Heart left ventricle (tissue), 16 donors: ENCODE data around the gene TYROBP. TPM values are rescaled to one million over a fixed set of nuclear protein-coding genes. Genes with fewer than 3 reads are reported as not detected.
"Not testable (repeated sequence)": the region's sequence is repeated elsewhere in the genome, so short reads cannot be mapped to it uniquely, and the experiment has no call there.

ENCODE experiments used
- ATAC-seq, 4 donors: fragments of 200-7000 bp; cut with Tn5 transposase; one replicate each; pipeline ENCODE4 v1.9.1; 2020 to 2022; ENCODE audit warnings: moderate library complexity in 4 of 4, mild to moderate bottlenecking in 3 of 4, moderate number of reproducible peaks in 1 of 4
- DNase-seq, 5 donors: peaks; one replicate each; pipeline ENCODE4 v3.0.0-alpha.2; 2020
- H3K27ac ChIP-seq, 12 donors: fragments of 200-600 bp; sonication (generic) in 4 of 12; one replicate each; pipeline versions ENCODE4 v1.5.0 to v1.8.0; 2016 to 2022; ENCODE audit warnings: mild to moderate bottlenecking in 2 of 12
- H3K27me3 ChIP-seq, 9 donors: fragments of 200-600 bp; sonication (generic) in 2 of 9; one replicate each; pipeline versions ENCODE4 v1.5.1 to v1.8.0; 2016 to 2022; ENCODE audit warnings: mild to moderate bottlenecking in 3 of 9
- H3K36me3 ChIP-seq, 9 donors: fragments of 200-600 bp; sonication (generic) in 2 of 9; one replicate each; pipeline versions ENCODE4 v1.5.0 to v1.8.0; 2018 to 2022; ENCODE audit warnings: mild to moderate bottlenecking in 2 of 9
- H3K4me1 ChIP-seq, 12 donors: fragments of 200-600 bp; sonication (generic) in 4 of 12; one replicate each; pipeline versions ENCODE4 v1.5.0 to v1.8.0; 2016 to 2022; ENCODE audit warnings: mild to moderate bottlenecking in 3 of 12
- H3K4me3 ChIP-seq, 12 donors: fragments of 200-600 bp; sonication (generic) in 4 of 12; one replicate each; pipeline versions ENCODE4 v1.5.0 to v1.8.0; 2017 to 2022; ENCODE audit warnings: mild to moderate bottlenecking in 9 of 12, moderate library complexity in 4 of 12
- H3K9me3 ChIP-seq, 12 donors: fragments of 200-600 bp; sonication (generic) in 4 of 12; one replicate each; pipeline versions ENCODE4 v1.5.0 to v1.8.0; 2016 to 2022; ENCODE audit warnings: mild to moderate bottlenecking in 1 of 12
- POLR2A ChIP-seq, 2 donors: fragments of 450-650 bp; IDR thresholded peaks; one replicate each; pipeline ENCODE4 v1.6.1; 2017; ENCODE audit warnings: antibody characterized with exemption in 2 of 2, mild to moderate bottlenecking in 2 of 2, moderate library complexity in 2 of 2
- WGBS, 4 donors: extraction: QIAGEN DNeasy Blood & Tissue Kit in 2 of 4; methylation state at CpG; one replicate each; pipeline versions ENCODE4 v1.1.5 to v1.1.7; 2013 to 2018; 5-methylcytosine and 5-hydroxymethylcytosine counted together
- intact Hi-C, 10 donors: fragments of 100-400 bp; cut with DNase I; formaldehyde crosslinking; loops; one replicate each; pipeline versions ENCODE4 v1.11.1 to v1.14.2; 2022
- polyA plus RNA-seq, 2 donors: library from polyadenylated mRNA; stranded (reverse); fragments of 200-250 nt; gene quantifications; one replicate each; pipeline ENCODE4 v1.2.3, GENCODE V29; 2013
- total RNA-seq, 9 donors: library from RNA; depleted of rRNA in 2 of 9; stranded (reverse); fragments of >200 nt in 2 of 9; fragmentation: NEBNext Ultra II Directional in 3 of 9; extraction: Animal tissue kit (Norgen Biotek cat#: 25700) in 3 of 9; gene quantifications; one replicate each; pipeline versions ENCODE4 v1.1.0 to v1.2.4, GENCODE V29; 2016 to 2023
- TF ChIP-seq, protein P1 (sequence below), 12 donors: fragments of 200-600 bp; sonication (generic) in 4 of 12; IDR thresholded peaks; one replicate each; pipeline versions ENCODE4 v1.5.0 to v1.8.0; 2018 to 2022; ENCODE audit warnings: antibody characterized with exemption in 12 of 12, mild to moderate bottlenecking in 5 of 12
- donor health status: ischemic (EF 13 %, LVEDD 7.1; RV severe dilation, severe dysfunction).
- donor health status: healthy with polysubstance abuse.
- donor health status: DM: no; HTN: yes; CAD: no.
- donor health status: DM: no; HTN: no; CAD: no.
- donor health status: ischemic (EF 25% LVEDD 6.9; RV normal size, moderate dysfunction).
- donor health status: ischemic (EF 25% LVEDD 5.7; RV mildly dilated, moderate dysfunction).
- donor health status: healthy.
- donor health status: DM: yes; HTN: yes; CAD: no.
- donor health status: ischemic (EF 35%, LVEDD 5.7; RV mildly dilated, moderate dysfunction).
- donor health status: nonischemic (EF 11% LVEDD 7.7; RV severe dilation, severe dysfunction).
- donor health status: DM: yes; HTN: yes; CAD: no.
- donor health status: PGD.
- donor health status: ischemic (EF 29% LVEDD 5.4; RV normal size, mild dysfunction).
- donor health status: nonischemic (EF 23%, LVEDD 6.1; RV moderate dilation, normal function).

The TYROBP gene
- total and polyA plus RNA-seq, 11 donors = 12.6 to 237 (median 19.4) TPM

DNA sequence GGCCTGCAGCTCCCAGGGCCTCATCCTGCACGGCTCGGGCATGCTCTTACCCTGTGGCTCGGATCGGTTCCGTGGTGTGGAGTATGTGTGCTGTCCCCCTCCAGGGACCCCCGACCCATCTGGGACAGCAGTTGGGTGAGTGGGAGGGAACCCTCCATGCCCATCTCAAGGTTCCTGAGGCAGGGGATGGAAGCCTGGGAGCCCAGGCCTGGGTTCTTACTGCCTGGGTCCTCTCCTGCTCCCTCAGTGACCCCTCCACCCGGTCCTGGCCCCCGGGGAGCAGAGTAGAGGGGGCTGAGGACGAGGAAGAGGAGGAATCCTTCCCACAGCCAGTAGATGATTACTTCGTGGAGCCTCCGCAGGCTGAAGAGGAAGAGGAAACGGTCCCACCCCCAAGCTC is 36.5 kb downstream of the TYROBP start:
- Histone ChIP-seq H3K4me1 (peaks cover 0 to 26% (median 18%) of the 10 kb centered on the region in 12 donors), H3K9me3 (no peaks in the 10 kb centered on the region), H3K27me3 (peaks cover 0 to 22% (median 0%) of the 10 kb centered on the region in 9 donors), H3K36me3 (no peaks in the 10 kb centered on the region), H3K27ac (no peak overlapping the region), H3K4me3 (no peak overlapping the region)
- TF ChIP-seq, protein P1, sequence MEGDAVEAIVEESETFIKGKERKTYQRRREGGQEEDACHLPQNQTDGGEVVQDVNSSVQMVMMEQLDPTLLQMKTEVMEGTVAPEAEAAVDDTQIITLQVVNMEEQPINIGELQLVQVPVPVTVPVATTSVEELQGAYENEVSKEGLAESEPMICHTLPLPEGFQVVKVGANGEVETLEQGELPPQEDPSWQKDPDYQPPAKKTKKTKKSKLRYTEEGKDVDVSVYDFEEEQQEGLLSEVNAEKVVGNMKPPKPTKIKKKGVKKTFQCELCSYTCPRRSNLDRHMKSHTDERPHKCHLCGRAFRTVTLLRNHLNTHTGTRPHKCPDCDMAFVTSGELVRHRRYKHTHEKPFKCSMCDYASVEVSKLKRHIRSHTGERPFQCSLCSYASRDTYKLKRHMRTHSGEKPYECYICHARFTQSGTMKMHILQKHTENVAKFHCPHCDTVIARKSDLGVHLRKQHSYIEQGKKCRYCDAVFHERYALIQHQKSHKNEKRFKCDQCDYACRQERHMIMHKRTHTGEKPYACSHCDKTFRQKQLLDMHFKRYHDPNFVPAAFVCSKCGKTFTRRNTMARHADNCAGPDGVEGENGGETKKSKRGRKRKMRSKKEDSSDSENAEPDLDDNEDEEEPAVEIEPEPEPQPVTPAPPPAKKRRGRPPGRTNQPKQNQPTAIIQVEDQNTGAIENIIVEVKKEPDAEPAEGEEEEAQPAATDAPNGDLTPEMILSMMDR (IDR thresholded peaks at IDR 0.05) = no peak
- TF ChIP-seq POLR2A (IDR thresholded peaks at IDR 0.05) = no peak
- no peak for ATAC-seq
- WGBS, 4 donors = 79 to 88% (median 85%) methylated on average over 12 of the region's 12 CpGs
- intact Hi-C loops = loop anchor here in 1 of 10 donors (10.0 kb wide), 1 partner anchor 87 kb away; no protein-coding TSS in a partner anchor
- DNase-seq = no peak

DNA sequence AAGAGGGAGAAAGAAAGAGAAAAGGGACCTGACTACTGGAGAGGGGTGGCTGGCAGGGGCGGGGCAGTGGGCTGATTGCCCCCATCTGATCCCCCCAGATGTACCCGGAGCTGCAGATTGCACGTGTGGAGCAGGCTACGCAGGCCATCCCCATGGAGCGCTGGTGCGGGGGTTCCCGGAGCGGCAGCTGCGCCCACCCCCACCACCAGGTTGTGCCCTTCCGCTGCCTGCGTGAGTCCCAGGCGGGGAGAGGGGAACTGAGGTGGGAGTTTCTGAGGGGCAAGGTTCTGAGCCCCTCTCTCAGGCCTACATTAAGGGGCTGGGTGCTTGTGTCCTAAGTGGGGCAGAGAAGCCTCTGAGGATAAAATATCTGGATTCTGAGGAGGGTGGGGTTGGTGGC is 37.3 kb downstream of the TYROBP start:
- Histone ChIP-seq H3K36me3 (no peaks in the 10 kb centered on the region), H3K27me3 (peaks cover 0 to 22% (median 0%) of the 10 kb centered on the region in 9 donors), H3K4me1 (peaks cover 0 to 26% (median 18%) of the 10 kb centered on the region in 12 donors), H3K4me3 (no peak overlapping the region), H3K9me3 (no peaks in the 10 kb centered on the region), H3K27ac (no peak overlapping the region)
- DNase-seq (no peak), ATAC-seq (no peak)
- TF ChIP-seq, protein P1 (IDR thresholded peaks at IDR 0.05) = no peak
- TF ChIP-seq POLR2A (IDR thresholded peaks at IDR 0.05) = no peak
- intact Hi-C loops = loop anchor here in 1 of 10 donors (10.0 kb wide), 1 partner anchor 86 kb away; no protein-coding TSS in a partner anchor
- 68 to 77% (median 72%) methylated on average over 12 of the region's 12 CpGs for WGBS, 4 donors

DNA sequence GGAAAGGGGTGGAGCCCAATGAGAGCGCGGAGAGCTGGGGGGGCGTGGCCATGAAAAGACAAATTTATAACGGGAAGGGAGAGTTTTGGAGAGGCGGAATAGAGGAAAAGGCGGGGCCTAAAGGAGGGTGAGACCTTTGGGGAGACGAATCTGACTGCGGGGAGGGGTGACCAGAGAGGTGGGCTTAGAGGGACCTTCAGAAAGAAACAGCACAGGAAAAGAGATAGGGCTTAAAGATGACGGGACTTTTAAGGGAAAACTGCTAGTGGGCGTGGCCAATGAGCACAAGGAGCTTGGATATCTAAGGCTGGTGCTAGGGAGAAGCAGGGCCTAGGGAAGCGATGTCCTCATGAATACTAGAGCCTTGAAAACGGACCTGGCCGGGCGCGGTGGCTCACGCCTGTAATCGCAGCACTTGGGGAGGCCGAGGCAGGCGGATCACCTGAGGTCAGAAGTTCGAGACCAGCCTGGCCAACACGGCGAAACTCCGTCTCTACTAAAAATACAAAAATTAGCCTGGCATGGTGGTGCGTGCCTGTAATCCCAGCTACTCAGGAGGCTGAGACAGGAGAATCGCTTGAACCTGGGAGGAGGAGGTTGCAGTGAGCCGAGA is 37.9 kb downstream of the TYROBP start:
- peaks cover 0 to 22% (median 4%) of the 10 kb centered on the region in 9 donors for H3K27me3 ChIP-seq
- not testable (repeated sequence) for H3K27ac ChIP-seq, H3K36me3 ChIP-seq, ATAC-seq, DNase-seq, H3K9me3 ChIP-seq
- WGBS, 4 donors = 32 to 45% (median 39%) methylated on average over 26 of the region's 26 CpGs
- peak overlapping the region in 4 of 12 donors; percentile 48 to 60 (median 56) for H3K4me3 ChIP-seq
- intact Hi-C loops = loop anchor here in 1 of 10 donors (10.0 kb wide), 1 partner anchor 85 kb away; no protein-coding TSS in a partner anchor
- H3K4me1 ChIP-seq = peaks cover 0 to 26% (median 18%) of the 10 kb centered on the region in 12 donors

DNA sequence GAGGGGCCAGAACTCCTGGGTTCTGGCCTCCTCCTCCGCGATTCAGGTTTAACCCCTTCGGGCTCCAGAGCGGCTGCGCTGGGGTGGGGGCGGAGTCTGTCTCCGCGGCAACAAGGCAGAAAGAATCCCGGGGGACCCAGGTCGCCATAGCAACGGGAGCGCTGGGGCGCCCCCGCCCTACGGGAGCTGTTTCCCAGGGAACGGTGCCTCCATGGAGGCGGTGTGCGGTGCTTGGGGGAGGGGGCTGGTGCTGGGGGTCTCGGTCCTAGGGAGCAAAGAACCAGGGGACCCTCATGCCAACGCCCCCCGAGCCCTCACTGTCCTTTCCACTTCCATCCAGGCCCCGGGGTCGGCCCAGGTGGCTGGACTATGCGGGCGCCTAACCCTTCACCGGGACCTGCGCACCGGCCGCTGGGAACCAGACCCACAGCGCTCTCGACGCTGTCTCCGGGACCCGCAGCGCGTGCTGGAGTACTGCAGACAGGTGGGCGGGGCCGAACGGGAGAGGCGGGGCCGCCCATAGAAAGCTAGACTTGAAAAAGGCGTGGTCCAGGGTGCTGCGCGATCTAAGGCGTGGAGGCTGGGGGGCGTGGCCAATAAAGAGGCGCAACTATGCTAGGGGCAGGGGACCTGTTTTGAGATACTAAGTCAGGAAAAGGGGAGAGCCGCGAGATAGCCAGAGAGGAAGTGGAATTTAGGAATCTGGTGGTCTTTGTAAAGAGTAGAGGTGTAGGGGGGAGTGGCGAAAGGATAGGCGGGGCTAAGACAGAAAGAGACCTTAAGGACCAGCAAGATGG is 38.6 kb downstream of the TYROBP start:
- 0 to 2% (median 2%) methylated on average over 37 to 51 of the region's 51 CpGs for WGBS, 4 donors
- TF ChIP-seq, protein P1 (IDR thresholded peaks at IDR 0.05) = no peak
- TF ChIP-seq POLR2A (IDR thresholded peaks at IDR 0.05) = no peak
- H3K4me1 ChIP-seq = peaks cover 0 to 26% (median 18%) of the 10 kb centered on the region in 12 donors
- peaks cover 0 to 22% (median 8%) of the 10 kb centered on the region in 9 donors for H3K27me3 ChIP-seq
- H3K27ac ChIP-seq = no peak overlapping the region
- peak overlapping the region in 11 of 12 donors; percentile 13 to 67 (median 55) for H3K4me3 ChIP-seq
- intact Hi-C loops = loop anchor here in 1 of 10 donors (10.0 kb wide), 1 partner anchor 85 kb away; no protein-coding TSS in a partner anchor
- no peaks in the 10 kb centered on the region for H3K36me3 ChIP-seq
- no peaks in the 10 kb centered on the region for H3K9me3 ChIP-seq
- peak; percentile 52 to 78 (median 66) for DNase-seq
- ATAC-seq = peak in 3 of 4 donors; percentile 57 to 78 (median 70)
